Fibroblast of lung (primary cell): Measurements from ENCODE around the gene PLEKHG7. TPM values are rescaled to one million over a fixed set of nuclear protein-coding genes. Genes with fewer than 3 reads are reported as not detected.

Source experiments
- DNase-seq, 2 donors: peaks; one replicate each; pipeline versions ENCODE4 v3.0.0 to v3.0.0-alpha.2; 2010; ENCODE audit warnings: low read depth in 2 of 2
- H2AFZ ChIP-seq: 2 replicates; pipeline ENCODE4 v1.5.1; 2012; ENCODE audit warnings: low read length, control low read depth, inconsistent platforms
- H3K27ac ChIP-seq: 2 replicates; pipeline ENCODE4 v1.5.1; 2011; ENCODE audit warnings: low read length, control low read depth; ENCODE audit not compliant: insufficient read depth
- H3K27me3 ChIP-seq: 2 replicates; pipeline ENCODE4 v1.5.1; 2011; ENCODE audit warnings: mild to moderate bottlenecking, low read length; ENCODE audit not compliant: control insufficient read depth, insufficient read depth
- H3K36me3 ChIP-seq: 2 replicates; pipeline ENCODE4 v1.5.1; 2011; ENCODE audit warnings: low read length; ENCODE audit not compliant: control insufficient read depth, insufficient read depth
- H3K4me1 ChIP-seq: 2 replicates; pipeline ENCODE4 v1.5.1; 2011; ENCODE audit warnings: low read length; ENCODE audit not compliant: control insufficient read depth, insufficient read depth; ENCODE audit errors: extremely low read depth
- H3K4me2 ChIP-seq: 2 replicates; pipeline ENCODE4 v1.5.1; 2011; ENCODE audit warnings: low read length, control low read depth; ENCODE audit not compliant: insufficient read depth; ENCODE audit errors: extremely low read depth
- H3K4me3 ChIP-seq, 4 experiments: fragments of 200-600 bp in 1 of 4; sonication (generic) in 1 of 4; replicated peaks in 1 of 4; 2 replicates each; pipeline ENCODE4 v1.5.1; 2011 to 2016; ENCODE audit warnings: low read length in 4 of 4, low read depth in 3 of 4, mild to moderate bottlenecking in 3 of 4, control low read depth in 2 of 4, inconsistent platforms in 1 of 4, mixed read lengths in 1 of 4; ENCODE audit not compliant: insufficient read depth in 1 of 4; ENCODE audit errors: control extremely low read depth in 1 of 4
- H3K79me2 ChIP-seq: 2 replicates; pipeline ENCODE4 v1.5.1; 2012; ENCODE audit warnings: mild to moderate bottlenecking, low read length, inconsistent platforms; ENCODE audit not compliant: control insufficient read depth, insufficient read depth
- H3K9ac ChIP-seq: 2 replicates; pipeline ENCODE4 v1.5.1; 2011; ENCODE audit warnings: mild to moderate bottlenecking, low read length, control low read depth; ENCODE audit not compliant: insufficient read depth
- H3K9me3 ChIP-seq: 2 replicates; pipeline ENCODE4 v1.5.1; 2012; ENCODE audit warnings: low read depth, low read length; ENCODE audit not compliant: control insufficient read depth, insufficient read depth
- H4K20me1 ChIP-seq: 2 replicates; pipeline ENCODE4 v1.5.1; 2011; ENCODE audit warnings: low read length; ENCODE audit not compliant: control insufficient read depth, insufficient read depth; ENCODE audit errors: extremely low read depth
- CTCF ChIP-seq, 2 donors: IDR thresholded peaks in 1 of 2; conservative IDR thresholded peaks in 1 of 2; 1 replicate in 1 of 2; 2 replicates in 1 of 2; pipeline ENCODE4 v1.5.1; 2011 to 2012; ENCODE audit warnings: low read length in 2 of 2, control low read depth in 1 of 2, inconsistent platforms in 1 of 2, low read depth in 1 of 2, mild to moderate bottlenecking in 1 of 2
- EZH2 ChIP-seq: IDR thresholded peaks from 2 replicates; pipeline ENCODE4 v1.5.1; 2012; ENCODE audit warnings: low read length, control low read depth, mild to moderate bottlenecking; ENCODE audit errors: missing control alignments
- polyA plus RNA-seq, 2 donors: library from polyadenylated mRNA; depleted of rRNA in 1 of 2; stranded (reverse) in 1 of 2; unstranded in 1 of 2; fragments of >200 nt; gene quantifications; 2 replicates each; pipeline ENCODE4 v1.2.1, GENCODE V29; 2011 to 2012; ENCODE audit warnings: missing spikeins in 1 of 2
- total RNA-seq: library from RNA; depleted of rRNA; stranded (reverse); fragments of >200 nt; gene quantifications from 2 replicates; pipeline ENCODE4 v1.2.1, GENCODE V29; 2014

PLEKHG7 gene
- total and polyA plus RNA-seq, 2 donors (not counting 1 experiment from before 2014, with no cell fraction given), result not detected

GRCh38 chr12:92779902-92780301 lies 77.1 kb downstream of the PLEKHG7 start:
- Histone ChIP-seq H4K20me1 (no peaks in the 10 kb centered on the region), H3K27ac (no peak overlapping the region), H3K36me3 (peaks cover 2% of the 10 kb centered on the region), H3K79me2 (no peaks in the 10 kb centered on the region), H3K4me3 (no peak overlapping the region), H2AFZ (no peak overlapping the region), H3K4me2 (no peak overlapping the region), H3K9me3 (no peaks in the 10 kb centered on the region), H3K27me3 (no peaks in the 10 kb centered on the region), H3K4me1 (peaks cover 4% of the 10 kb centered on the region), H3K9ac (no peak overlapping the region)
- peak in 1 of 2 donors; percentile 69 for DNase-seq
- TF ChIP-seq EZH2, result no peak
- TF ChIP-seq CTCF (conservative IDR thresholded peaks at IDR 0.05 in 1 of 2, IDR thresholded peaks at IDR 0.05 in 1 of 2; ENCODE audit: low read depth in 1 of 2, low read length in 2 of 2), result no peak

GRCh38 chr12:92784356-92784755 lies 81.6 kb downstream of the PLEKHG7 start:
- Histone ChIP-seq H3K4me3 (no peak overlapping the region), H3K4me1 (peaks cover 6% of the 10 kb centered on the region), H3K27ac (peak overlapping the region; percentile 54), H3K9me3 (no peaks in the 10 kb centered on the region), H4K20me1 (no peaks in the 10 kb centered on the region), H3K4me2 (no peak overlapping the region), H3K27me3 (no peaks in the 10 kb centered on the region), H3K36me3 (no peaks in the 10 kb centered on the region), H2AFZ (no peak overlapping the region), H3K9ac (no peak overlapping the region), H3K79me2 (no peaks in the 10 kb centered on the region)
- TF ChIP-seq EZH2 (no peak), CTCF (conservative IDR thresholded peaks at IDR 0.05 in 1 of 2, IDR thresholded peaks at IDR 0.05 in 1 of 2; ENCODE audit: low read depth in 1 of 2, low read length in 2 of 2) (no peak)
- DNase-seq, result peak; percentile 73 to 76

DNA sequence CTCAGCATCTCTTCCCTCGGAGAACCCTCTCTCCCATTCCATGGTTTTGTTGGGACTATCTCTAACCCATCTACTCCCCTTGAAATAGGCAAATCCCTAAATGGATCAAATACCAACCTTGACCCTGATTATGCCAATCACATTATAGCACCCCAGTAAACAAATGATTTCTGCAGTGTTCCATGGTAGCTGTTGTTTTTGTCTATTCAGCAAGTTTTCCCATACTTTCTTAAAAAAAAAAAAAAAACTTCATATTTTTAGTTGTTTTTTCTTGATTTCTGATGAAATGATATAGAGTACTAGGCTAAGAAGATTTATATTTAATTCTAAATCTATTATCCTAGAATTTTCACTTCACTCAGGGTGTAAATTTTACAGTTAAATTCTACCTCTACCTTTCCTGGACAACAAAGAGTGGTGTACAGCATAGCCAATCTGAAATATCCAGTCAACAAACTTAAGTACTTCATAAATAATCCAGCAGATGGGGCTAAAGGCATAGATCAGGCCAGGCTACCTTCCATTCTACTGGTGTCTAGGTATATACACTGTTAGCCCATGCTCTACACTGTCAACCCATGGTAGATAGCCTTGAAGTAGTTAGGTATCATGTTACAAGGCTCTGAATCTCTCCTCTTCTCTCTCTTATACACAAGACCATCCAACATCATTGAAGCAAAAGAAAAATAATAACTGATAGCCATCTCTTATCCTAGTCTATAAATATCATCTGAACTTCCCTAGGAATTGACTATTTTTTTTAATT lies 82.2 kb downstream of the PLEKHG7 start:
- Histone ChIP-seq H3K27me3 (no peaks in the 10 kb centered on the region), H3K9ac (no peak overlapping the region), H3K9me3 (no peaks in the 10 kb centered on the region), H3K4me3 (no peak overlapping the region), H3K4me2 (no peak overlapping the region), H3K27ac (no peak overlapping the region), H3K79me2 (no peaks in the 10 kb centered on the region), H3K36me3 (no peaks in the 10 kb centered on the region), H3K4me1 (peaks cover 6% of the 10 kb centered on the region), H4K20me1 (no peaks in the 10 kb centered on the region), H2AFZ (no peak overlapping the region)
- TF ChIP-seq EZH2, result no peak
- TF ChIP-seq CTCF (conservative IDR thresholded peaks at IDR 0.05 in 1 of 2, IDR thresholded peaks at IDR 0.05 in 1 of 2; ENCODE audit: low read depth in 1 of 2, low read length in 2 of 2), result peak; percentile 21 to 53
- DNase-seq, result peak; percentile 76 to 84
